H1 (cell line): Measurements from ENCODE around the gene PDCD6IP. TPM values are rescaled to one million over a fixed set of nuclear protein-coding genes. Genes with fewer than 3 reads are reported as not detected.

Experiments used
- CTCF ChIA-PET: fragments of 300-600 bp; sonication (Branson Sonifier 250); formaldehyde crosslinking; loops from one replicate; lab custom pipeline; 2021; ENCODE audit not compliant: partially characterized antibody; lab: Charles Lee
- POLR2A ChIA-PET: fragments of 300-600 bp; sonication (Branson Sonifier 250); formaldehyde crosslinking; loops from one replicate; lab custom pipeline; 2021; ENCODE audit warnings: inconsistent platforms; ENCODE audit not compliant: partially characterized antibody; lab: Charles Lee
- DNase-seq, 2 experiments: peaks; one replicate each; pipeline versions ENCODE4 v3.0.0 to v3.0.0-alpha.2; 2010 to 2022; ENCODE audit warnings: low spot score in 2 of 2, low read depth in 1 of 2, mixed read lengths in 1 of 2
- FAIRE-seq: peaks from 2 replicates; lab custom pipeline; 2011; peaks lifted over from hg19 to GRCh38; lab: Jason Lieb, UNC
- H2AFZ ChIP-seq: 2 replicates; pipeline ENCODE4 v1.8.1; 2012; ENCODE audit warnings: low read length, inconsistent platforms
- H2AK5ac ChIP-seq: 2 replicates; pipeline ENCODE4 v1.6.1; 2013; ENCODE audit warnings: low read depth, low read length
- H2BK120ac ChIP-seq: replicated peaks from 2 replicates; pipeline ENCODE3; 2013; ENCODE audit warnings: low read depth, low read length, inconsistent platforms
- H2BK12ac ChIP-seq: 2 replicates; pipeline ENCODE4 v1.6.1; 2013; ENCODE audit warnings: low read depth, low read length
- H2BK15ac ChIP-seq: 2 replicates; pipeline ENCODE4 v1.6.1; 2013; ENCODE audit warnings: low read length
- H2BK20ac ChIP-seq: 2 replicates; pipeline ENCODE4 v1.6.1; 2013; ENCODE audit warnings: low read length
- H2BK5ac ChIP-seq: 2 replicates; pipeline ENCODE4 v1.6.1; 2013; ENCODE audit warnings: low read depth, low read length
- H3K14ac ChIP-seq: 2 replicates; pipeline ENCODE4 v1.6.1; 2013; ENCODE audit warnings: inconsistent platforms; ENCODE audit not compliant: insufficient read length
- H3K18ac ChIP-seq: 2 replicates; pipeline ENCODE4 v1.6.1; 2013; ENCODE audit warnings: low read length; ENCODE audit errors: extremely low read depth
- H3K23ac ChIP-seq: 2 replicates; pipeline ENCODE4 v1.6.1; 2013; ENCODE audit warnings: inconsistent platforms; ENCODE audit not compliant: insufficient read length
- H3K23me2 ChIP-seq: 2 replicates; pipeline ENCODE4 v1.6.1; 2013; ENCODE audit warnings: low read depth, low read length
- H3K27ac ChIP-seq: 2 replicates; pipeline ENCODE4 v1.6.1; 2011; ENCODE audit warnings: low read depth, low read length, inconsistent platforms
- H3K27me3 ChIP-seq, 4 experiments: replicated peaks in 1 of 4; 1 replicate in 1 of 4; 2 replicates in 3 of 4; pipeline versions ENCODE4 v1.6.1 to v1.8.1; 2011 to 2013; ENCODE audit warnings: low read length in 3 of 4, mild to moderate bottlenecking in 3 of 4, inconsistent platforms in 2 of 4, mixed read lengths in 2 of 4, moderate library complexity in 1 of 4; ENCODE audit not compliant: control insufficient read depth in 3 of 4, insufficient read depth in 3 of 4; ENCODE audit errors: extremely low read depth in 1 of 4
- H3K36me3 ChIP-seq, 4 experiments: 2 replicates each; pipeline versions ENCODE4 v1.6.1 to v1.8.1; 2011 to 2013; ENCODE audit warnings: mild to moderate bottlenecking in 4 of 4, low read length in 3 of 4, moderate library complexity in 2 of 4, control low read depth in 1 of 4, inconsistent platforms in 1 of 4; ENCODE audit not compliant: insufficient read depth in 4 of 4, control insufficient read depth in 2 of 4
- H3K4ac ChIP-seq: replicated peaks from 2 replicates; pipeline ENCODE3; 2013; ENCODE audit warnings: low read length, low read depth, mixed read lengths, inconsistent platforms; ENCODE audit not compliant: insufficient read length
- H3K4me1 ChIP-seq, 4 experiments: replicated peaks in 1 of 4; 1 replicate in 1 of 4; 2 replicates in 3 of 4; pipeline versions ENCODE4 v1.6.1 to v1.8.1; 2011 to 2013; ENCODE audit warnings: low read length in 3 of 4, inconsistent platforms in 2 of 4, mixed read lengths in 1 of 4; ENCODE audit not compliant: insufficient read depth in 4 of 4, control insufficient read depth in 3 of 4
- H3K4me2 ChIP-seq, 2 experiments: 2 replicates each; pipeline versions ENCODE4 v1.6.1 to v1.8.1; 2011 to 2013; ENCODE audit warnings: low read depth in 2 of 2, low read length in 2 of 2, control low read depth in 1 of 2, inconsistent platforms in 1 of 2, mild to moderate bottlenecking in 1 of 2; ENCODE audit not compliant: insufficient read depth in 1 of 2
- H3K4me3 ChIP-seq, 4 experiments: fragments of 200-600, 300-600 bp in 1 of 4; sonication (generic), shearing (Covaris generic), sonication (Bioruptor Twin) in 1 of 4; 2 replicates each; pipeline versions ENCODE4 v1.5.1 to v1.8.1; 2011 to 2016; ENCODE audit warnings: low read length in 4 of 4, low read depth in 3 of 4, control low read depth in 2 of 4, inconsistent platforms in 2 of 4, mild to moderate bottlenecking in 2 of 4, mixed read lengths in 1 of 4, moderate library complexity in 1 of 4; ENCODE audit not compliant: insufficient read depth in 2 of 4; ENCODE audit errors: extremely low read depth in 1 of 4
- H3K56ac ChIP-seq: replicated peaks from 2 replicates; pipeline ENCODE3; 2013; ENCODE audit warnings: low read depth, mild to moderate bottlenecking, mixed read lengths, low read length, inconsistent platforms; ENCODE audit not compliant: insufficient read length
- H3K79me1 ChIP-seq: 2 replicates; pipeline ENCODE4 v1.6.1; 2013; ENCODE audit warnings: low read depth, low read length, control low read depth
- H3K79me2 ChIP-seq, 2 experiments: 2 replicates each; pipeline versions ENCODE4 v1.6.1 to v1.8.1; 2012 to 2013; ENCODE audit warnings: low read length in 2 of 2, mild to moderate bottlenecking in 2 of 2, inconsistent platforms in 1 of 2; ENCODE audit not compliant: insufficient read depth in 2 of 2, control insufficient read depth in 1 of 2
- H3K9ac ChIP-seq, 4 experiments: replicated peaks in 1 of 4; 1 replicate in 1 of 4; 2 replicates in 3 of 4; pipeline versions ENCODE4 v1.6.1 to v1.8.1; 2011 to 2013; ENCODE audit warnings: low read depth in 3 of 4, low read length in 3 of 4, control low read depth in 2 of 4, mild to moderate bottlenecking in 2 of 4, moderate library complexity in 2 of 4, inconsistent platforms in 1 of 4; ENCODE audit errors: extremely low read depth in 1 of 4
- H3K9me3 ChIP-seq, 2 experiments: 2 replicates each; pipeline versions ENCODE4 v1.6.1 to v1.8.1; 2012 to 2013; ENCODE audit warnings: mild to moderate bottlenecking in 2 of 2, moderate library complexity in 2 of 2, control low read depth in 1 of 2, inconsistent platforms in 1 of 2, low read depth in 1 of 2, low read length in 1 of 2, mixed read lengths in 1 of 2; ENCODE audit not compliant: insufficient read depth in 2 of 2
- H4K20me1 ChIP-seq, 2 experiments: replicated peaks in 1 of 2; 2 replicates each; pipeline versions ENCODE3 to v1.8.1; 2011 to 2013; ENCODE audit warnings: inconsistent platforms in 2 of 2, low read length in 2 of 2, mild to moderate bottlenecking in 1 of 2; ENCODE audit not compliant: insufficient read depth in 2 of 2, control insufficient read depth in 1 of 2
- H4K5ac ChIP-seq: 2 replicates; pipeline ENCODE4 v1.6.1; 2013; ENCODE audit warnings: low read length, low read depth, mixed read lengths, inconsistent platforms; ENCODE audit not compliant: insufficient read length
- H4K8ac ChIP-seq: 2 replicates; pipeline ENCODE4 v1.8.0; 2013; ENCODE audit warnings: mild to moderate bottlenecking, moderate library complexity, low read length, inconsistent platforms; ENCODE audit not compliant: insufficient read depth; ENCODE audit errors: extremely low read depth
- H4K91ac ChIP-seq: replicated peaks from 2 replicates; pipeline ENCODE3; 2013; ENCODE audit warnings: low read length, mixed read lengths, inconsistent platforms; ENCODE audit not compliant: insufficient read length
- BCL11A ChIP-seq, 2 experiments: IDR thresholded peaks; one replicate each; pipeline ENCODE4 v1.6.1; 2011; ENCODE audit warnings: low read depth in 2 of 2, low read length in 2 of 2, mild to moderate bottlenecking in 2 of 2
- CHD1 ChIP-seq: IDR thresholded peaks from 2 replicates; pipeline ENCODE4 v1.6.1; 2012; ENCODE audit warnings: low read depth, low read length, improper control_type of control experiment
- CHD2 ChIP-seq: IDR thresholded peaks from 2 replicates; pipeline ENCODE4 v1.6.1; 2012; ENCODE audit warnings: low read length, improper control_type of control experiment
- CTBP2 ChIP-seq: IDR thresholded peaks from 2 replicates; pipeline ENCODE4 v1.7.0; 2011; ENCODE audit warnings: borderline replicate concordance, mild to moderate bottlenecking, moderate library complexity, mixed read lengths, low read length; ENCODE audit not compliant: insufficient read depth, insufficient read length
- RBBP5 ChIP-seq: IDR thresholded peaks from 2 replicates; pipeline ENCODE4 v1.7.1; 2012; ENCODE audit warnings: low read depth, mild to moderate bottlenecking, inconsistent platforms, low read length, moderate library complexity, borderline replicate concordance
- RXRA ChIP-seq: IDR thresholded peaks from 2 replicates; pipeline ENCODE4 v1.6.1; 2011; ENCODE audit warnings: low read depth, mild to moderate bottlenecking, low read length, moderate library complexity; ENCODE audit not compliant: insufficient read depth
- SAP30 ChIP-seq: fragments of 300-600 bp; sonication (generic); IDR thresholded peaks from 2 replicates; pipeline ENCODE4 v1.7.1; 2012; ENCODE audit warnings: low read length, moderate library complexity, mild to moderate bottlenecking, inconsistent platforms; ENCODE audit not compliant: insufficient read depth, insufficient replicate concordance
- SIRT6 ChIP-seq: IDR thresholded peaks from one replicate; pipeline ENCODE4 v1.7.1; 2012; ENCODE audit warnings: low read length, inconsistent platforms
- SP4 ChIP-seq: IDR thresholded peaks from 2 replicates; pipeline ENCODE4 v1.6.1; 2012; ENCODE audit warnings: low read length, inconsistent platforms
- ZNF274 ChIP-seq: IDR thresholded peaks from 2 replicates; pipeline ENCODE4 v1.7.0; 2012; ENCODE audit warnings: low read length, borderline replicate concordance; ENCODE audit errors: extremely low read depth
- WGBS, 2 experiments: shearing (Covaris generic) in 1 of 2; methylation state at CpG; one replicate each; pipeline versions ENCODE4 v1.1.6 to v1.1.7; 2013 to 2015; ENCODE audit warnings: low lambda C conversion rate in 2 of 2, mixed read lengths in 2 of 2, inconsistent platforms in 1 of 2, low coverage in 1 of 2, missing lambda C conversion rate in 1 of 2; ENCODE audit not compliant: insufficient replicate concordance in 2 of 2, insufficient coverage in 1 of 2, insufficient read length in 1 of 2; ENCODE audit errors: extremely low coverage in 1 of 2, missing lambda C conversion rate in 1 of 2; 5-methylcytosine and 5-hydroxymethylcytosine counted together
- polyA plus RNA-seq, 7 experiments: library from polyadenylated mRNA; depleted of rRNA in 3 of 7; stranded (reverse) in 5 of 7; unstranded in 2 of 7; fragments of >200 nt in 5 of 7; fragments of 200-250 nt in 2 of 7; gene quantifications; 1 replicate in 5 of 7; 2 replicates in 1 of 7; 4 replicates in 1 of 7; pipeline versions ENCODE4 v1.2.1 to v1.2.3, GENCODE V29; 2011 to 2013; ENCODE audit warnings: missing spikeins in 2 of 7, mixed read lengths in 2 of 7
- total RNA-seq: library from RNA; stranded (reverse); fragmentation: NEBNext Ultra II Directional; extraction: Animal tissue kit (Norgen Biotek cat#: 25700); gene quantifications from 2 replicates; pipeline ENCODE4 v1.2.1, GENCODE V29; 2021
- TF ChIP-seq, protein P1 (sequence below): IDR thresholded peaks from 2 replicates; pipeline ENCODE4 v1.6.1; 2012; ENCODE audit warnings: low read length, inconsistent platforms

Gene PDCD6IP
- total and polyA plus RNA-seq, 2 of the 8 experiments (the other 6 are each of a cell fraction or from before 2014, with no cell fraction given), result 61.7 to 155 TPM

DNA sequence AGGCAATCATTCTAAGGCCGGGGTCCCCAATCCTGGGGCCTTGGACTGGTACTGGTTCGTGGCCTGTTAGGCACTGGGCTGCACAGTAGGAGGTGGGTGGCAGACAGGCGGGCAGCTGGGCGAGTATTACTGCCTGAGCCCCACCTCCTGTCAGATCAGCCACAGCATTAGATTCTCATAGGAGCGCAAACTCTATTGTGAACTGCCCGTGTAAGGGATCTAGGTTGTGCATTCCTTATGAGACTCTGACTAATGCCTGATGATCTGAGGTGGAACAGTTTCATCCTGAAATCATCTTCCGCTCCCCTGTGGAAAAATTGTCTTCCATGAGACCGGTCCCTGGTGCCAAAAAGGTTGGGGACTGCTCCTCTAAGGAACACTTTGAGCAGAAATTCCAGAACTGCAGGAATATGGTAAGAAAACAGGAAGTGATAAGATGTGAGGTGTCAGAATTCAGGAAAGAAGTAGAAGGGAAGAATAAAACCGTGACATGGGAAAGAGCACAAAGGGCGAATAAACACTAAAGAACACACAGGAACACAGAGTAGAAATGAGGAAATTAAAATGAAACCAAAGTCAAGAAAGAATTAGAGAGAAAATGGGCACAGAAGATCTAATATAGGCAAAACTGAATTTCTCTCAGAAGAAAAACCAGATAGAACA lies 57.6 kb downstream of the PDCD6IP start:
- Histone ChIP-seq H2BK15ac (no peak overlapping the region), H3K56ac (no peak overlapping the region), H3K9ac (no peak overlapping the region), H3K36me3 (peaks cover 2 to 11% (median 4%) of the 10 kb centered on the region in 4 experiments; a peak in 5 of 8 replicates), H2AK5ac (no peak overlapping the region), H2BK5ac (no peak overlapping the region), H3K79me2 (no peaks in the 10 kb centered on the region), H4K91ac (no peak overlapping the region), H4K5ac (no peak overlapping the region), H4K8ac (no peak overlapping the region), H3K23ac (no peak overlapping the region), H2BK12ac (no peak overlapping the region), H3K18ac (no peak overlapping the region), H3K4me2 (no peak overlapping the region), H3K79me1 (no peaks in the 10 kb centered on the region), H3K27me3 (no peaks in the 10 kb centered on the region), H2AFZ (no peak overlapping the region), H2BK20ac (no peak overlapping the region), H3K4ac (no peak overlapping the region), H3K9me3 (no peaks in the 10 kb centered on the region), H3K4me1 (peaks cover 0 to 4% (median 2%) of the 10 kb centered on the region in 4 experiments; a peak in 4 of 7 replicates), H3K4me3 (no peak overlapping the region), H3K14ac (no peak overlapping the region), H3K23me2 (no peaks in the 10 kb centered on the region), H3K27ac (no peak overlapping the region), H4K20me1 (no peaks in the 10 kb centered on the region), H2BK120ac (no peak overlapping the region)
- CTCF ChIA-PET, result no interaction called here
- DNase-seq (no peak), FAIRE-seq (no peak)
- no peak for TF ChIP-seq CHD2
- TF ChIP-seq, protein P1, sequence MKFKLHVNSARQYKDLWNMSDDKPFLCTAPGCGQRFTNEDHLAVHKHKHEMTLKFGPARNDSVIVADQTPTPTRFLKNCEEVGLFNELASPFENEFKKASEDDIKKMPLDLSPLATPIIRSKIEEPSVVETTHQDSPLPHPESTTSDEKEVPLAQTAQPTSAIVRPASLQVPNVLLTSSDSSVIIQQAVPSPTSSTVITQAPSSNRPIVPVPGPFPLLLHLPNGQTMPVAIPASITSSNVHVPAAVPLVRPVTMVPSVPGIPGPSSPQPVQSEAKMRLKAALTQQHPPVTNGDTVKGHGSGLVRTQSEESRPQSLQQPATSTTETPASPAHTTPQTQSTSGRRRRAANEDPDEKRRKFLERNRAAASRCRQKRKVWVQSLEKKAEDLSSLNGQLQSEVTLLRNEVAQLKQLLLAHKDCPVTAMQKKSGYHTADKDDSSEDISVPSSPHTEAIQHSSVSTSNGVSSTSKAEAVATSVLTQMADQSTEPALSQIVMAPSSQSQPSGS, result no peak
- TF ChIP-seq RBBP5, result no peak
- no peak for TF ChIP-seq SP4
- no peak for TF ChIP-seq SIRT6
- no peak for TF ChIP-seq BCL11A (IDR thresholded peaks at IDR 0.05; ENCODE audit: low read depth in 2 of 2, low read length in 2 of 2)
- no peak for TF ChIP-seq SAP30
- TF ChIP-seq CHD1, result no peak
- no peak for TF ChIP-seq CTBP2
- no peak for TF ChIP-seq RXRA
- no peak for TF ChIP-seq ZNF274
- 81% methylated on average over 10 of the region's 10 CpGs; no CpG with 5 or more reads in 1 of the 2 experiments for WGBS, 2 experiments
- POLR2A ChIA-PET, result no interaction called here
